Measurements from ENCODE around the gene AFF3.

The AFF3 gene

GRCh38 chr2:99697811-99698568 is 444.4 kb downstream of the AFF3 start:
- peak; percentile 90 for DNase-seq (ENCODE audit: low read depth)

- DNase-seq (ENCODE audit: low read depth) = peak; percentile 13
These were observed 446.5 kb downstream of the AFF3 start for GRCh38 chr2:99695944-99696253.

- DNase-seq (ENCODE audit: low read depth) = no peak
These were observed 447.1 kb downstream of the AFF3 start for GRCh38 chr2:99695130-99695943.

GRCh38 chr2:99694331-99694730 is 448.1 kb downstream of the AFF3 start:
- DNase-seq (ENCODE audit: low read depth) = no peak

GRCh38 chr2:99692785-99693184 is 449.6 kb downstream of the AFF3 start:
- no peak for DNase-seq (ENCODE audit: low read depth)

GRCh38 chr2:99691926-99692325 is 450.5 kb downstream of the AFF3 start:
- no peak for DNase-seq (ENCODE audit: low read depth)

- no peak for DNase-seq (ENCODE audit: low read depth)
These were observed 453.1 kb downstream of the AFF3 start for GRCh38 chr2:99689145-99689742.

- no peak for DNase-seq (ENCODE audit: low read depth)
These were observed 453.7 kb downstream of the AFF3 start for GRCh38 chr2:99688699-99689098.

GRCh38 chr2:99682275-99683060 is 459.9 kb downstream of the AFF3 start:
- peak; percentile 54 for DNase-seq (ENCODE audit: low read depth)

GRCh38 chr2:99680946-99681345 is 461.4 kb downstream of the AFF3 start:
- DNase-seq (ENCODE audit: low read depth) = peak; percentile 84

GRCh38 chr2:99679518-99679917 is 462.9 kb downstream of the AFF3 start:
- no peak for DNase-seq (ENCODE audit: low read depth)

- DNase-seq (ENCODE audit: low read depth) = no peak
These were observed 463.8 kb downstream of the AFF3 start for GRCh38 chr2:99678625-99679024.

GRCh38 chr2:99677814-99678213 is 464.6 kb downstream of the AFF3 start:
- DNase-seq (ENCODE audit: low read depth) = no peak

- no peak for DNase-seq (ENCODE audit: low read depth)
These were observed 467.2 kb downstream of the AFF3 start for GRCh38 chr2:99675130-99675661.

- DNase-seq (ENCODE audit: low read depth) = no peak
These were observed 468.3 kb downstream of the AFF3 start for GRCh38 chr2:99674090-99674489.

- no peak for DNase-seq (ENCODE audit: low read depth)
These were observed 469.5 kb downstream of the AFF3 start for GRCh38 chr2:99672766-99673350.

- no peak for DNase-seq (ENCODE audit: low read depth)
These were observed 471.3 kb downstream of the AFF3 start for GRCh38 chr2:99670768-99671734.

- no peak for DNase-seq (ENCODE audit: low read depth)
These were observed 476.1 kb downstream of the AFF3 start for GRCh38 chr2:99666256-99666655.

- DNase-seq (ENCODE audit: low read depth) = no peak
These were observed 478.7 kb downstream of the AFF3 start for GRCh38 chr2:99663641-99664040.

- peak; percentile 60 for DNase-seq (ENCODE audit: low read depth)
These were observed 479.5 kb downstream of the AFF3 start for GRCh38 chr2:99662761-99663341.

Measured in ELR (cell line).